Kidney (tissue), 14 donors: Measurements from ENCODE around the gene TBC1D5. TPM values are rescaled to one million over a fixed set of nuclear protein-coding genes. Genes with fewer than 3 reads are reported as not detected.
A peak's percentile ranks its signal among the peaks of the same experiment; 100 is the strongest.

Experiments
- DNase-seq, 5 donors: peaks; one replicate each; pipeline ENCODE4 v3.0.0-alpha.2; 2013 to 2020
- FAIRE-seq: peaks from 2 replicates; lab custom pipeline; 2012; peaks lifted over from hg19 to GRCh38; lab: Jason Lieb, UNC
- H3K27ac ChIP-seq, 2 donors: one replicate each; pipeline ENCODE4 v1.7.0; 2013; ENCODE audit warnings: low read depth in 2 of 2, low read length in 2 of 2, inconsistent platforms in 1 of 2
- H3K27me3 ChIP-seq: one replicate; pipeline ENCODE4 v1.7.1; 2013; ENCODE audit warnings: low read length, inconsistent platforms; ENCODE audit not compliant: control insufficient read depth, insufficient read depth
- H3K36me3 ChIP-seq, 3 donors: one replicate each; pipeline versions ENCODE4 v1.7.0 to v1.7.1; 2013; ENCODE audit warnings: low read length in 3 of 3, control low read depth in 1 of 3, inconsistent platforms in 1 of 3; ENCODE audit not compliant: insufficient read depth in 3 of 3, control insufficient read depth in 2 of 3
- H3K4me1 ChIP-seq, 3 donors: one replicate each; pipeline versions ENCODE4 v1.7.0 to v1.7.1; 2013; ENCODE audit warnings: low read length in 3 of 3, inconsistent platforms in 1 of 3, low read depth in 1 of 3; ENCODE audit not compliant: control insufficient read depth in 2 of 3, insufficient read depth in 2 of 3
- H3K4me3 ChIP-seq, 3 donors: one replicate each; pipeline versions ENCODE4 v1.7.0 to v1.8.1; 2013; ENCODE audit warnings: low read length in 3 of 3, control low read depth in 1 of 3, inconsistent platforms in 1 of 3
- H3K9ac ChIP-seq, 3 donors: one replicate each; pipeline versions ENCODE4 v1.7.0 to v1.7.1; 2013; ENCODE audit warnings: low read length in 3 of 3, control low read depth in 1 of 3, inconsistent platforms in 1 of 3
- H3K9me3 ChIP-seq, 3 donors: one replicate each; pipeline versions ENCODE4 v1.7.0 to v1.7.1; 2013; ENCODE audit warnings: low read length in 3 of 3, control low read depth in 1 of 3, inconsistent platforms in 1 of 3; ENCODE audit not compliant: control insufficient read depth in 2 of 3, insufficient read depth in 1 of 3
- CTCF ChIP-seq: IDR thresholded peaks from 3 replicates; pipeline ENCODE4 v1.5.1; 2012; ENCODE audit warnings: mild to moderate bottlenecking, moderate library complexity, borderline replicate concordance; ENCODE audit not compliant: insufficient read depth; ENCODE audit errors: extremely low read depth
- intact Hi-C: fragments of 100-400 bp; cut with DNase I; formaldehyde crosslinking; loops from one replicate; pipeline ENCODE4 v1.11.1; 2022
- polyA plus RNA-seq: library from polyadenylated mRNA; stranded (reverse); fragments of 350-450 nt; fragmentation: Illumina TruSeq; extraction: RNeasy Lipid Tissue Mini Kit (QIAGEN cat#74804); gene quantifications from one replicate; pipeline ENCODE4 v1.2.3, GENCODE V29; 2014; ENCODE audit warnings: low read depth, low replicate concordance; ENCODE audit not compliant: insufficient read depth
- total RNA-seq: library from RNA; stranded (reverse); fragmentation: NEBNext Ultra II Directional; extraction: Animal tissue kit (Norgen Biotek cat#: 25700); gene quantifications from one replicate; pipeline ENCODE4 v1.2.1, GENCODE V29; 2021
- donor health status: control.
- donor health status: control.
- donor health status: control.
- donor health status: control.
- donor health status: control.
- donor health status: DM: yes; HTN: yes; CAD: no.
- donor health status: Normal renal cell carcinoma (clear cell type).

Gene TBC1D5
- total and polyA plus RNA-seq, 2 donors from 2014 or later = 9.7 to 77.7 TPM

DNA sequence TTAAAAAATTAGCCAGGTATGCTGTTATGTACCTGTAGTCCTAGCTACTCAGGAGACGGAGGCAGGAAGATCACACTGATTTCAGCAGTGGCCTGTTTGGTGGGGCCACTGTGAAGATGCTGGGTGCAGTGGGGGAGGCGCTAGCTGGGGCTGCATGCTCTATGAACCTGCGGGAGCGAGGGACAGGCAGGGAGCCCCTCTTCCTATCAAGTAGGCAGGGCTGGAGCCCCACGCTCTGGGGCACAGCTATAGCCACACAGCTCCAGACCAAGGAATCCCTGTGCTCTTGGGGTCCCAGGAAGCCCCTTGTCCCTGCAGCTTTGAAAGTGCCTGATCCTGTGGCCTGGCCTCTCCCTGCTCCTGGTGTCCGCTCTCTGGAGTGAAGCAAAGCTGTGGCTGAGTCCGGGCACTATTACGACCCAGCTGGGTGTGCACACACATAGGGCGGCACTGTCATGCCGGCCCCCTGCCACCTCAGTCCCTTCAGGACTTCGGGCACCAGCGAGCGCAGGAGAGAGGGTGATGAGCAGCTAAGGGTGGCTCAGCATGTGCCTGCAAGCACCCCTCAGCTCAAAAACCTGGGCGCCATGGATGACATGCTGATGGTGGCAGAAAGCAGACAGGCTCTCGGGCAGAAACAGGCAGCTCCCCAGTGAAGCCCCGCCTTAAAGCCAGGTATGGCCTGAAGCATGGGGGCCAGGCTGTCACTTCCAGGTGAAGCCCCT is 262.6 kb downstream of the TBC1D5 start:
- H3K36me3 ChIP-seq = no peaks in the 10 kb centered on the region
- H3K9ac ChIP-seq = no peak overlapping the region
- no peak for TF ChIP-seq CTCF
- no peaks in the 10 kb centered on the region for H3K4me1 ChIP-seq
- H3K4me3 ChIP-seq = no peak overlapping the region
- H3K27me3 ChIP-seq = no peaks in the 10 kb centered on the region
- H3K27ac ChIP-seq = no peak overlapping the region
- FAIRE-seq (no peak), DNase-seq (peak in 1 of 5 donors; percentile 53)
- intact Hi-C loops = no loop called here
- no peaks in the 10 kb centered on the region for H3K9me3 ChIP-seq

GRCh38 chr3:17478673-17479072 is 263.8 kb downstream of the TBC1D5 start:
- Histone ChIP-seq H3K9me3 (no peaks in the 10 kb centered on the region), H3K4me3 (no peak overlapping the region), H3K4me1 (no peaks in the 10 kb centered on the region), H3K27ac (no peak overlapping the region), H3K27me3 (no peaks in the 10 kb centered on the region), H3K9ac (no peak overlapping the region), H3K36me3 (no peaks in the 10 kb centered on the region)
- intact Hi-C loops = no loop called here
- FAIRE-seq = no peak
- DNase-seq = no peak
- TF ChIP-seq CTCF = no peak

DNA sequence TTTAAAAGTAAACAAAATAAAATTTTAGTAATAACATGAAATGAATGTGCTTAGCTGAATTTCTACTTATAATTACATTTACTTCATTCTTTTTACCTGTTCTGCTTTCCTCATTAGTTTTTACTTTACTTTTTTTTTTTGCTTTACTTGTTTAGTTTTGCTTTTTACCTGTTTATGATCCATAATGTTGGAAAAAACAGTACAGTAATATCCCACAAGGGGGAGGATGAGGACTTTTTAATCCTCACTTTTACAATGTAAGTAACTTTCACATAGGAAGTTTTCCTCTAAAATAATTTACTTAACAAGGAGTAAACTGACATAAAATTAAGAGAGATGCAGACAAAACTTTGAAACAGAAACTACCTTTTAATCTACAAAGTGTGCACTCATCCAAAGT is 268.7 kb downstream of the TBC1D5 start:
- intact Hi-C loops = no loop called here
- H3K27me3 ChIP-seq = no peaks in the 10 kb centered on the region
- no peak overlapping the region for H3K9ac ChIP-seq
- H3K9me3 ChIP-seq = no peaks in the 10 kb centered on the region
- H3K4me3 ChIP-seq = no peak overlapping the region
- TF ChIP-seq CTCF = no peak
- no peaks in the 10 kb centered on the region for H3K4me1 ChIP-seq
- DNase-seq = no peak
- no peaks in the 10 kb centered on the region for H3K36me3 ChIP-seq
- no peak overlapping the region for H3K27ac ChIP-seq
- no peak for FAIRE-seq
